ENCODE data around the gene TOLLIP.
"Not testable (repeated sequence)": the region's sequence is repeated elsewhere in the genome, so short reads cannot be mapped to it uniquely, and the experiment has no call there.

DNA sequence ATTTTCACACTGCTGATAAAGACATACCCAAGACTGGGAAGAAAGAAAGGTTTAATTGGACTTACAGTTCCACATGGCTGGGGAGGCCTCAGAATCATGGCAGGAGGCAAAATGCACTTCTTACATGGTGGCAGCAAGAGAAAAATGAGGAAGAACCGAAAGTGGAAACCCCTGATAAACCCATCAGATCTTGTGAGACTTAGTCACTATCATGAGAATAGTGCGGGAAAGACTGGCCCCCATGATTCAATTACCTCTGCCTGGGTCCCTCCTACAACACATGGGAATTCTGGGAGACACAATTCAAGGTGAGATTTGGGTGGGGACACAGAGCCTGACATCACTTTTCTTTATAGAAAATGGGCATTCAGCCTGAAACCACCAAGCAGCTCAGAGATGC lies 42.5 kb downstream of the TOLLIP start:
- TF ChIP-seq, protein P1, sequence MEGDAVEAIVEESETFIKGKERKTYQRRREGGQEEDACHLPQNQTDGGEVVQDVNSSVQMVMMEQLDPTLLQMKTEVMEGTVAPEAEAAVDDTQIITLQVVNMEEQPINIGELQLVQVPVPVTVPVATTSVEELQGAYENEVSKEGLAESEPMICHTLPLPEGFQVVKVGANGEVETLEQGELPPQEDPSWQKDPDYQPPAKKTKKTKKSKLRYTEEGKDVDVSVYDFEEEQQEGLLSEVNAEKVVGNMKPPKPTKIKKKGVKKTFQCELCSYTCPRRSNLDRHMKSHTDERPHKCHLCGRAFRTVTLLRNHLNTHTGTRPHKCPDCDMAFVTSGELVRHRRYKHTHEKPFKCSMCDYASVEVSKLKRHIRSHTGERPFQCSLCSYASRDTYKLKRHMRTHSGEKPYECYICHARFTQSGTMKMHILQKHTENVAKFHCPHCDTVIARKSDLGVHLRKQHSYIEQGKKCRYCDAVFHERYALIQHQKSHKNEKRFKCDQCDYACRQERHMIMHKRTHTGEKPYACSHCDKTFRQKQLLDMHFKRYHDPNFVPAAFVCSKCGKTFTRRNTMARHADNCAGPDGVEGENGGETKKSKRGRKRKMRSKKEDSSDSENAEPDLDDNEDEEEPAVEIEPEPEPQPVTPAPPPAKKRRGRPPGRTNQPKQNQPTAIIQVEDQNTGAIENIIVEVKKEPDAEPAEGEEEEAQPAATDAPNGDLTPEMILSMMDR (IDR thresholded peaks at IDR 0.05; ENCODE audit: low read depth, low read length, poor library complexity, severe bottlenecking): not testable (repeated sequence)
- not testable (repeated sequence) for TF ChIP-seq EZH2phosphoT487 (IDR thresholded peaks at IDR 0.05; ENCODE audit: borderline replicate concordance, low read length)

Data from DOHH2 (cell line).